HCT116 (cell line): Measurements from ENCODE around the gene ACTRT2. TPM values are rescaled to one million over a fixed set of nuclear protein-coding genes. Genes with fewer than 3 reads are reported as not detected.

Source experiments
- ATAC-seq: fragments of 200-7000 bp; cut with Tn5 transposase; 2 replicates; pipeline ENCODE4 v1.9.1; 2020; ENCODE audit warnings: mild to moderate bottlenecking, moderate library complexity
- BruUV-seq: library from RNA; stranded (reverse); fragments of 400-500 nt; replicated peaks from 2 replicates; lab custom pipeline; 2021; lab: Mats Ljungman, UMichigan
- CTCF ChIA-PET: fragments of 300-600 bp; sonication (Branson Sonifier 250); formaldehyde crosslinking; loops from one replicate; lab custom pipeline; 2021; ENCODE audit warnings: antibody characterized with exemption; lab: Charles Lee
- POLR2A ChIA-PET: fragments of 300-600, 350-600 bp; sonication (Branson Sonifier 250); formaldehyde crosslinking; loops from one replicate; lab custom pipeline; 2021; ENCODE audit warnings: antibody characterized with exemption; lab: Charles Lee
- RAD21 ChIA-PET, 2 experiments: fragments of 300-600 bp; sonication (Branson Sonifier 250); formaldehyde crosslinking; loops; one replicate each; lab custom pipeline; 2023; ENCODE audit warnings: low total read pairs in 2 of 2; ENCODE audit not compliant: uncharacterized antibody in 2 of 2, unreplicated experiment in 2 of 2, low non-redundant PET in 1 of 2; lab: Charles Lee
- DNase-seq: peaks from one replicate; pipeline ENCODE4 v3.0.0-alpha.2; 2010; ENCODE audit warnings: low read depth, low spot score
- H2AFZ ChIP-seq: fragments of 200-600 bp; shearing (Covaris generic), sonication (generic); 2 replicates; pipeline ENCODE4 v1.6.1; 2017; ENCODE audit warnings: low read depth, mixed run types, mixed read lengths, antibody characterized with exemption, low read length; ENCODE audit not compliant: poor library complexity, severe bottlenecking
- H3K27ac ChIP-seq: 2 replicates; pipeline ENCODE4 v1.5.1; 2012; ENCODE audit warnings: low read depth, low read length
- H3K27me3 ChIP-seq: fragments of 200-600 bp; sonication (generic); 2 replicates; pipeline ENCODE4 v1.6.1; 2016; ENCODE audit warnings: mixed run types, low read length, mixed read lengths; ENCODE audit not compliant: insufficient read depth
- H3K36me3 ChIP-seq, 2 experiments: fragments of 200-500 bp in 1 of 2; fragments of 200-600 bp in 1 of 2; sonication (Bioruptor generic) in 1 of 2; sonication (generic) in 1 of 2; 2 replicates each; pipeline versions ENCODE4 v1.5.1 to v1.6.1; 2014 to 2016; ENCODE audit warnings: low read length in 2 of 2, inconsistent platforms in 1 of 2, mixed read lengths in 1 of 2, mixed run types in 1 of 2; ENCODE audit not compliant: insufficient read depth in 2 of 2, control insufficient read depth in 1 of 2
- H3K4me1 ChIP-seq, 2 experiments: fragments of 200-600 bp in 1 of 2; sonication (generic) in 1 of 2; 2 replicates each; pipeline versions ENCODE4 v1.5.1 to v1.6.1; 2012 to 2017; ENCODE audit warnings: low read length in 2 of 2, inconsistent platforms in 1 of 2, mild to moderate bottlenecking in 1 of 2, mixed read lengths in 1 of 2, mixed run types in 1 of 2, moderate library complexity in 1 of 2; ENCODE audit not compliant: insufficient read depth in 2 of 2, control insufficient read depth in 1 of 2
- H3K4me2 ChIP-seq: fragments of 200-600 bp; sonication (generic); 2 replicates; pipeline ENCODE4 v1.6.1; 2017; ENCODE audit warnings: mixed run types, low read length, mixed read lengths
- H3K4me3 ChIP-seq, 2 experiments: fragments of 200-600 bp in 1 of 2; sonication (generic) in 1 of 2; replicated peaks in 1 of 2; 2 replicates each; pipeline ENCODE4 v1.5.1; 2011 to 2016; ENCODE audit warnings: low read length in 2 of 2, control low read depth in 1 of 2, low read depth in 1 of 2, mild to moderate bottlenecking in 1 of 2, mixed read lengths in 1 of 2, mixed run types in 1 of 2
- H3K79me2 ChIP-seq: fragments of 200-600 bp; sonication (generic); 2 replicates; pipeline ENCODE4 v1.6.1; 2017; ENCODE audit warnings: mild to moderate bottlenecking, mixed run types, low read length, moderate library complexity, mixed read lengths; ENCODE audit not compliant: insufficient read depth
- H3K9ac ChIP-seq: fragments of 200-600 bp; sonication (generic); 2 replicates; pipeline ENCODE4 v1.6.1; 2016; ENCODE audit warnings: low read length, mixed read lengths
- H3K9me2 ChIP-seq: fragments of 200-600 bp; sonication (generic), shearing (Covaris generic); 2 replicates; pipeline ENCODE4 v1.6.1; 2017; ENCODE audit warnings: mixed run types, mild to moderate bottlenecking, moderate library complexity; ENCODE audit not compliant: insufficient read depth
- H3K9me3 ChIP-seq, 2 experiments: fragments of 200-500 bp in 1 of 2; fragments of 200-600 bp in 1 of 2; sonication (Bioruptor generic) in 1 of 2; sonication (generic) in 1 of 2; 2 replicates each; pipeline ENCODE4 v1.6.1; 2014 to 2017; ENCODE audit warnings: low read length in 2 of 2, mixed read lengths in 2 of 2, inconsistent platforms in 1 of 2, low read depth in 1 of 2, mild to moderate bottlenecking in 1 of 2, mixed run types in 1 of 2, moderate library complexity in 1 of 2; ENCODE audit not compliant: control insufficient read depth in 1 of 2, insufficient read depth in 1 of 2
- H4K20me1 ChIP-seq: fragments of 200-600 bp; sonication (generic), shearing (Covaris generic); 2 replicates; pipeline ENCODE4 v1.6.1; 2017; ENCODE audit warnings: mixed run types, mild to moderate bottlenecking, moderate library complexity; ENCODE audit not compliant: insufficient read depth
- EGR1 ChIP-seq: IDR thresholded peaks from 2 replicates; pipeline ENCODE4 v1.6.1; 2012; ENCODE audit warnings: low read depth
- ELF1 ChIP-seq: IDR thresholded peaks from 2 replicates; pipeline ENCODE4 v1.6.1; 2012; ENCODE audit warnings: low read depth, borderline replicate concordance
- EZH2 ChIP-seq: fragments of 200-600 bp; sonication (generic); IDR thresholded peaks from 2 replicates; pipeline ENCODE4 v1.6.1; 2017; ENCODE audit warnings: antibody characterized with exemption, mixed run types
- EZH2phosphoT487 ChIP-seq: fragments of 200-600 bp; IDR thresholded peaks from 2 replicates; pipeline ENCODE4 v1.6.1; 2018; ENCODE audit warnings: antibody characterized with exemption, borderline replicate concordance
- JUND ChIP-seq: IDR thresholded peaks from 2 replicates; pipeline ENCODE4 v1.6.1; 2012
- POLR2A ChIP-seq: IDR thresholded peaks from 2 replicates; pipeline ENCODE4 v1.7.0; 2011; ENCODE audit warnings: borderline replicate concordance; ENCODE audit not compliant: insufficient read depth, insufficient read length; ENCODE audit errors: extremely low read depth
- POLR2AphosphoS5 ChIP-seq: IDR thresholded peaks from 2 replicates; pipeline ENCODE4 v1.6.1; 2011; ENCODE audit warnings: mild to moderate bottlenecking, low read depth, low read length, moderate library complexity
- RAD21 ChIP-seq: IDR thresholded peaks from 2 replicates; pipeline ENCODE4 v1.6.1; 2012; ENCODE audit warnings: low read depth, mild to moderate bottlenecking
- SIN3A ChIP-seq: IDR thresholded peaks from 2 replicates; pipeline ENCODE4 v1.6.1; 2012; ENCODE audit warnings: low read depth
- TCF7L2 ChIP-seq: IDR thresholded peaks from 2 replicates; pipeline ENCODE4 v1.7.0; 2011; ENCODE audit warnings: borderline replicate concordance, inconsistent platforms; ENCODE audit not compliant: insufficient read depth, insufficient read length; ENCODE audit errors: extremely low read depth
- YY1 ChIP-seq: IDR thresholded peaks from 2 replicates; pipeline ENCODE4 v1.6.1; 2011; ENCODE audit warnings: low read length, low read depth, moderate library complexity, mild to moderate bottlenecking; ENCODE audit not compliant: insufficient replicate concordance; ENCODE audit errors: extremely low read depth
- ZFX ChIP-seq: fragments of 450-650 bp; IDR thresholded peaks from 2 replicates; pipeline ENCODE4 v1.6.1; 2017
- intact Hi-C: fragments of 100-400 bp; cut with micrococcal nuclease; formaldehyde crosslinking; loops from 2 replicates; pipeline ENCODE4 v1.10.0; 2022
- total RNA-seq: library from RNA; stranded (reverse); gene quantifications from one replicate; pipeline ENCODE4 v1.2.1, GENCODE V29; 2021; ENCODE audit not compliant: unreplicated experiment
- TF ChIP-seq, protein P1 (sequence below), 3 experiments: fragments of 200-600 bp in 1 of 3; sonication (generic) in 1 of 3; IDR thresholded peaks in 2 of 3; conservative IDR thresholded peaks in 1 of 3; 2 replicates each; pipeline ENCODE4 v1.5.1; 2012 to 2017; ENCODE audit warnings: low read depth in 2 of 3, low read length in 2 of 3, antibody characterized with exemption in 1 of 3, borderline replicate concordance in 1 of 3, control low read depth in 1 of 3, mild to moderate bottlenecking in 1 of 3, mixed read lengths in 1 of 3, mixed run types in 1 of 3, moderate library complexity in 1 of 3; ENCODE audit not compliant: insufficient read depth in 1 of 3

ACTRT2 gene
- total RNA-seq, 1 experiment from 2014 or later, result not detected

DNA sequence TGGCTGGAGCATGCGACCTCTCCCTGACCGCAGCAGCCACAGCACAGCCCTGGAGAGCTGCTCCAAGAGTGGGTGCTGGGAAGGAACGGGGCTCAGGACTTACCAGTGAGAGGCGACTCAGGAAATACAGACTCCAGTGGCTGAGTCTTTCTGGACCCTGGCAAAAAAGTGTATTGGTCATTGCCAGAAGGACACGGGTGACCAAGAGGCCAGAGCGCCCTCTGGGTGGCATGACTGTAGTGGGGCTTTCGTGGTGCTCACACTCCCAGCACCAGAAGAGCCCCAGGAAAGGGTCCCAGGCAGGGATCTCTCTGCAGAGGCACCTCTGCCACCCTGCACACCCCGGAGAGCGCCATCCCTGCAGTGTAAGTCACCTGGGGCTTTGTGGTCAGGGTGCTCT is 38.9 kb downstream of the ACTRT2 start:
- Histone ChIP-seq H3K79me2 (no peaks in the 10 kb centered on the region), H3K4me1 (no peaks in the 10 kb centered on the region), H3K9me3 (no peaks in the 10 kb centered on the region), H3K27ac (no peak overlapping the region), H4K20me1 (no peaks in the 10 kb centered on the region), H3K4me2 (no peak overlapping the region), H3K27me3 (peaks cover 6% of the 10 kb centered on the region; the same call in 1 of the 2 replicates), H3K9ac (no peak overlapping the region), H2AFZ (no peak overlapping the region), H3K36me3 (no peaks in the 10 kb centered on the region), H3K4me3 (no peak overlapping the region), H3K9me2 (no peaks in the 10 kb centered on the region)
- POLR2A ChIA-PET, result no interaction called here
- RAD21 ChIA-PET, result no interaction called here
- no TSS peak for BruUV-seq
- no peak for DNase-seq
- CTCF ChIA-PET, result no interaction called here
- intact Hi-C loops, result no loop called here
- TF ChIP-seq POLR2A (no peak), EZH2phosphoT487 (no peak), RAD21 (no peak), POLR2AphosphoS5 (no peak), JUND (no peak), TCF7L2 (no peak), EZH2 (no peak), ZFX (no peak), YY1 (no peak), SIN3A (no peak), ELF1 (no peak), EGR1 (no peak)
- TF ChIP-seq, protein P1, sequence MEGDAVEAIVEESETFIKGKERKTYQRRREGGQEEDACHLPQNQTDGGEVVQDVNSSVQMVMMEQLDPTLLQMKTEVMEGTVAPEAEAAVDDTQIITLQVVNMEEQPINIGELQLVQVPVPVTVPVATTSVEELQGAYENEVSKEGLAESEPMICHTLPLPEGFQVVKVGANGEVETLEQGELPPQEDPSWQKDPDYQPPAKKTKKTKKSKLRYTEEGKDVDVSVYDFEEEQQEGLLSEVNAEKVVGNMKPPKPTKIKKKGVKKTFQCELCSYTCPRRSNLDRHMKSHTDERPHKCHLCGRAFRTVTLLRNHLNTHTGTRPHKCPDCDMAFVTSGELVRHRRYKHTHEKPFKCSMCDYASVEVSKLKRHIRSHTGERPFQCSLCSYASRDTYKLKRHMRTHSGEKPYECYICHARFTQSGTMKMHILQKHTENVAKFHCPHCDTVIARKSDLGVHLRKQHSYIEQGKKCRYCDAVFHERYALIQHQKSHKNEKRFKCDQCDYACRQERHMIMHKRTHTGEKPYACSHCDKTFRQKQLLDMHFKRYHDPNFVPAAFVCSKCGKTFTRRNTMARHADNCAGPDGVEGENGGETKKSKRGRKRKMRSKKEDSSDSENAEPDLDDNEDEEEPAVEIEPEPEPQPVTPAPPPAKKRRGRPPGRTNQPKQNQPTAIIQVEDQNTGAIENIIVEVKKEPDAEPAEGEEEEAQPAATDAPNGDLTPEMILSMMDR (IDR thresholded peaks at IDR 0.05 in 2 of 3, conservative IDR thresholded peaks at IDR 0.05 in 1 of 3; ENCODE audit: borderline replicate concordance in 1 of 3, insufficient read depth in 1 of 3, low read depth in 2 of 3, low read length in 2 of 3), result no peak
- ATAC-seq, result no peak
